Osteoblast (primary cell): Measurements from ENCODE around the gene ZDHHC5. TPM values are rescaled to one million over a fixed set of nuclear protein-coding genes. Genes with fewer than 3 reads are reported as not detected.

Source experiments
- DNase-seq: peaks from one replicate; pipeline ENCODE4 v3.0.0; 2011; ENCODE audit warnings: low spot score, mixed read lengths; ENCODE audit not compliant: insufficient read length; ENCODE audit errors: missing footprints
- H2AFZ ChIP-seq: 2 replicates; pipeline ENCODE4 v1.6.0; 2011; ENCODE audit warnings: mild to moderate bottlenecking, low read length
- H3K27ac ChIP-seq: 2 replicates; pipeline ENCODE4 v1.5.1; 2011; ENCODE audit warnings: mild to moderate bottlenecking, low read depth, low read length, moderate library complexity
- H3K27me3 ChIP-seq: 2 replicates; pipeline ENCODE4 v1.6.0; 2012; ENCODE audit warnings: mild to moderate bottlenecking, control low read depth, inconsistent platforms, low read length, moderate library complexity; ENCODE audit not compliant: insufficient read depth
- H3K36me3 ChIP-seq: 2 replicates; pipeline ENCODE4 v1.5.1; 2011; ENCODE audit warnings: mild to moderate bottlenecking, low read length, control low read depth, moderate library complexity; ENCODE audit not compliant: insufficient read depth
- H3K4me1 ChIP-seq: 2 replicates; pipeline ENCODE4 v1.5.1; 2011; ENCODE audit warnings: mild to moderate bottlenecking, low read length, control low read depth, moderate library complexity; ENCODE audit not compliant: insufficient read depth
- H3K4me2 ChIP-seq: 2 replicates; pipeline ENCODE4 v1.6.0; 2011; ENCODE audit warnings: mild to moderate bottlenecking, low read length; ENCODE audit not compliant: insufficient read depth
- H3K4me3 ChIP-seq: fragments of 200-600 bp; sonication (generic); 3 replicates; pipeline ENCODE4 v1.5.1; 2012; ENCODE audit warnings: mild to moderate bottlenecking, low read length, inconsistent platforms; ENCODE audit not compliant: insufficient read depth
- H3K79me2 ChIP-seq: 2 replicates; pipeline ENCODE4 v1.6.0; 2012; ENCODE audit warnings: mild to moderate bottlenecking, low read length, control low read depth, inconsistent platforms; ENCODE audit not compliant: insufficient read depth
- H3K9me3 ChIP-seq: 2 replicates; pipeline ENCODE4 v1.5.1; 2011; ENCODE audit warnings: low read depth, low read length, control low read depth
- H4K20me1 ChIP-seq: 2 replicates; pipeline ENCODE4 v1.6.0; 2012; ENCODE audit warnings: mild to moderate bottlenecking, low read length, control low read depth; ENCODE audit not compliant: insufficient read depth
- small RNA-seq: library from RNA; depleted of rRNA; stranded (forward); fragments of <200 nt; gene quantifications from one replicate; pipeline ENCODE3, GENCODE V24; 2012
- total RNA-seq: library from RNA; depleted of rRNA; stranded (reverse); fragments of >200 nt; gene quantifications from 2 replicates; pipeline ENCODE4 v1.2.3, GENCODE V29; 2012
- TF ChIP-seq, protein P1 (sequence below): IDR thresholded peaks from 2 replicates; pipeline ENCODE4 v1.5.1; 2011; ENCODE audit warnings: mild to moderate bottlenecking, low read depth, low read length, moderate library complexity; ENCODE audit errors: extremely low read depth

ZDHHC5 gene
- total RNA-seq, 1 donor = 48.9 TPM

DNA sequence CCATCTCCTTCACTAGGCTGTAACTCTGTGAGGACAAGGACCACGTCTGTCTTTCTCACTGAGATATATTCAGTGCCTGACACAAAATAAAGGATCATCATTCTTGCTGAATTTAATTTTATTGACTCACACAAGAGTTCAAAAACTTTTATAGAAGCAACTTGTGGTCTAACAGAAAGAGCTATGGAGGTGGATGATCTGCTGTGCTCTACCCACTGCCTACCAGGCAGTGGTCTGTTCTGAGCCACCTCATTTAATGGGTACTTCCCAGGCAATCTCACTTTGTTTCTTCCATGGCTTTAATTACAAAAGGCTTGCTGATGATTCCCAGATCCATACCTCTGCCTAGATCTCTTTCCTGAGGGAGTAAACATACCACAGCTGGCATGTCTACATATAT is 79.0 kb downstream of the ZDHHC5 start:
- no peak for DNase-seq
- peaks cover 33% of the 10 kb centered on the region for H3K36me3 ChIP-seq
- peaks cover 9% of the 10 kb centered on the region for H4K20me1 ChIP-seq
- no peak overlapping the region for H2AFZ ChIP-seq
- no peak overlapping the region for H3K27ac ChIP-seq
- H3K4me2 ChIP-seq = no peak overlapping the region
- no peaks in the 10 kb centered on the region for H3K27me3 ChIP-seq
- H3K4me3 ChIP-seq = no peak overlapping the region
- TF ChIP-seq, protein P1, sequence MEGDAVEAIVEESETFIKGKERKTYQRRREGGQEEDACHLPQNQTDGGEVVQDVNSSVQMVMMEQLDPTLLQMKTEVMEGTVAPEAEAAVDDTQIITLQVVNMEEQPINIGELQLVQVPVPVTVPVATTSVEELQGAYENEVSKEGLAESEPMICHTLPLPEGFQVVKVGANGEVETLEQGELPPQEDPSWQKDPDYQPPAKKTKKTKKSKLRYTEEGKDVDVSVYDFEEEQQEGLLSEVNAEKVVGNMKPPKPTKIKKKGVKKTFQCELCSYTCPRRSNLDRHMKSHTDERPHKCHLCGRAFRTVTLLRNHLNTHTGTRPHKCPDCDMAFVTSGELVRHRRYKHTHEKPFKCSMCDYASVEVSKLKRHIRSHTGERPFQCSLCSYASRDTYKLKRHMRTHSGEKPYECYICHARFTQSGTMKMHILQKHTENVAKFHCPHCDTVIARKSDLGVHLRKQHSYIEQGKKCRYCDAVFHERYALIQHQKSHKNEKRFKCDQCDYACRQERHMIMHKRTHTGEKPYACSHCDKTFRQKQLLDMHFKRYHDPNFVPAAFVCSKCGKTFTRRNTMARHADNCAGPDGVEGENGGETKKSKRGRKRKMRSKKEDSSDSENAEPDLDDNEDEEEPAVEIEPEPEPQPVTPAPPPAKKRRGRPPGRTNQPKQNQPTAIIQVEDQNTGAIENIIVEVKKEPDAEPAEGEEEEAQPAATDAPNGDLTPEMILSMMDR = no peak
- H3K79me2 ChIP-seq = peaks cover 27% of the 10 kb centered on the region
- H3K9me3 ChIP-seq = no peaks in the 10 kb centered on the region
- peaks cover 10% of the 10 kb centered on the region for H3K4me1 ChIP-seq

Small RNA genes lying within 50 kb of the gene (small RNA-seq; reads per million reads assigned to genes)
- gene MIR130A = 3,740 reads per million, percentile 99 among the genes with 10 or more reads in this experiment
- not detected for gene TMX2-CTNND1

Other genes with a start within 250 kb of the ZDHHC5 start
- 51.4 and 61.0 TPM in 2 replicates for gene SLC43A3, start 241.0 kb upstream of the ZDHHC5 start, total RNA-seq
- gene RTN4RL2, start 207.6 kb upstream of the ZDHHC5 start, total RNA-seq = 0.29 and 0.36 TPM in 2 replicates
- 18.5 and 28.0 TPM in 2 replicates for gene SLC43A1, start 152.4 kb upstream of the ZDHHC5 start, total RNA-seq
- gene TIMM10, start 137.4 kb upstream of the ZDHHC5 start, total RNA-seq = 22.1 and 25.7 TPM in 2 replicates
- gene SMTNL1, start 130.5 kb upstream of the ZDHHC5 start, total RNA-seq = not detected in 2 replicates
- 61.3 and 65.9 TPM in 2 replicates for gene UBE2L6, start 100.4 kb upstream of the ZDHHC5 start, total RNA-seq
- 31.5 and 47.7 TPM in 2 replicates for gene SERPING1, start 70.4 kb upstream of the ZDHHC5 start, total RNA-seq
- 0.59 and 0.72 TPM in 2 replicates for gene YPEL4, start 18.2 kb upstream of the ZDHHC5 start, total RNA-seq
- 15.2 and 15.6 TPM in 2 replicates for gene CLP1, start 10.4 kb upstream of the ZDHHC5 start, total RNA-seq
- 13.4 and 13.6 TPM in 2 replicates for gene MED19, start 44.1 kb downstream of the ZDHHC5 start, total RNA-seq
- gene TMX2, start 44.5 kb downstream of the ZDHHC5 start, total RNA-seq = 41.3 and 47.8 TPM in 2 replicates
- gene SELENOH, start 73.4 kb downstream of the ZDHHC5 start, total RNA-seq = 58.9 and 68.8 TPM in 2 replicates
- not detected in 2 replicates for gene BTBD18, start 83.7 kb downstream of the ZDHHC5 start, total RNA-seq
- gene CTNND1, start 93.7 kb downstream of the ZDHHC5 start, total RNA-seq = 126 and 140 TPM in 2 replicates